MM.1S (cell line): ENCODE results near the gene EPB42.

Experiments used
- DNase-seq: peaks from one replicate; pipeline ENCODE4 v3.0.0-alpha.2; 2015
- H2AFZ ChIP-seq: fragments of 300-600 bp; sonication (generic); 2 replicates; pipeline ENCODE4 v1.6.0; 2016; ENCODE audit warnings: antibody characterized with exemption, low read length
- H3F3A ChIP-seq: fragments of 300-600 bp; sonication (generic); 2 replicates; pipeline ENCODE4 v1.6.1; 2016; ENCODE audit warnings: mild to moderate bottlenecking, antibody characterized with exemption, low read length, moderate library complexity, mixed read lengths; ENCODE audit not compliant: insufficient read depth
- H3K27ac ChIP-seq: fragments of 300-600 bp; sonication (generic); 2 replicates; pipeline ENCODE4 v1.5.1; 2016; ENCODE audit warnings: mild to moderate bottlenecking, low read length
- H3K27me3 ChIP-seq: fragments of 300-600 bp; sonication (generic); replicated peaks from 2 replicates; pipeline ENCODE4 v1.6.0; 2016; ENCODE audit warnings: low read length; ENCODE audit not compliant: insufficient read depth
- H3K36me3 ChIP-seq: fragments of 300-600 bp; sonication (generic); replicated peaks from 2 replicates; pipeline ENCODE4 v1.6.1; 2016; ENCODE audit warnings: mild to moderate bottlenecking, low read length, mixed read lengths; ENCODE audit not compliant: insufficient read depth
- H3K4me1 ChIP-seq: fragments of 300-600 bp; sonication (generic); 2 replicates; pipeline ENCODE4 v1.6.1; 2016; ENCODE audit warnings: low read length, mixed read lengths
- H3K4me2 ChIP-seq: fragments of 300-600 bp; sonication (generic); 2 replicates; pipeline ENCODE4 v1.6.0; 2016; ENCODE audit warnings: low read depth, low read length
- H3K4me3 ChIP-seq: fragments of 300-600 bp; sonication (generic); 2 replicates; pipeline ENCODE4 v1.5.1; 2016; ENCODE audit warnings: low read length, mixed read lengths
- H3K79me2 ChIP-seq: fragments of 300-600 bp; sonication (generic); 2 replicates; pipeline ENCODE4 v1.6.1; 2016; ENCODE audit warnings: mixed run types, low read length, mixed read lengths
- H3K9ac ChIP-seq: fragments of 300-600 bp; sonication (generic); 2 replicates; pipeline ENCODE4 v1.6.1; 2016; ENCODE audit warnings: low read length, mixed read lengths
- H3K9me2 ChIP-seq: fragments of 300-600 bp; sonication (generic); replicated peaks from 2 replicates; pipeline ENCODE4 v1.6.1; 2016; ENCODE audit warnings: mild to moderate bottlenecking, low read length, mixed read lengths; ENCODE audit not compliant: insufficient read depth
- H3K9me3 ChIP-seq: fragments of 300-600 bp; sonication (generic); replicated peaks from 2 replicates; pipeline ENCODE4 v1.6.1; 2016; ENCODE audit warnings: mild to moderate bottlenecking, low read length, mixed read lengths; ENCODE audit not compliant: insufficient read depth
- H4K20me1 ChIP-seq: fragments of 300-600 bp; sonication (generic); 2 replicates; pipeline ENCODE4 v1.6.1; 2016; ENCODE audit warnings: mild to moderate bottlenecking, low read length, moderate library complexity, mixed read lengths; ENCODE audit not compliant: insufficient read depth
- EZH2 ChIP-seq: fragments of 300-600 bp; sonication (generic); optimal IDR thresholded peaks from 2 replicates; pipeline ENCODE3; 2017; ENCODE audit warnings: low read depth, mild to moderate bottlenecking, antibody characterized with exemption, low read length, mixed read lengths
- EZH2phosphoT487 ChIP-seq: fragments of 300-600 bp; sonication (generic); IDR thresholded peaks from 2 replicates; pipeline ENCODE4 v1.6.1; 2018; ENCODE audit warnings: antibody characterized with exemption, low read length
- TF ChIP-seq, protein P1 (sequence below): fragments of 300-600 bp; sonication (generic); IDR thresholded peaks from 2 replicates; pipeline ENCODE4 v1.5.1; 2016; ENCODE audit warnings: antibody characterized with exemption, low read length, mixed read lengths

EPB42 gene

DNA sequence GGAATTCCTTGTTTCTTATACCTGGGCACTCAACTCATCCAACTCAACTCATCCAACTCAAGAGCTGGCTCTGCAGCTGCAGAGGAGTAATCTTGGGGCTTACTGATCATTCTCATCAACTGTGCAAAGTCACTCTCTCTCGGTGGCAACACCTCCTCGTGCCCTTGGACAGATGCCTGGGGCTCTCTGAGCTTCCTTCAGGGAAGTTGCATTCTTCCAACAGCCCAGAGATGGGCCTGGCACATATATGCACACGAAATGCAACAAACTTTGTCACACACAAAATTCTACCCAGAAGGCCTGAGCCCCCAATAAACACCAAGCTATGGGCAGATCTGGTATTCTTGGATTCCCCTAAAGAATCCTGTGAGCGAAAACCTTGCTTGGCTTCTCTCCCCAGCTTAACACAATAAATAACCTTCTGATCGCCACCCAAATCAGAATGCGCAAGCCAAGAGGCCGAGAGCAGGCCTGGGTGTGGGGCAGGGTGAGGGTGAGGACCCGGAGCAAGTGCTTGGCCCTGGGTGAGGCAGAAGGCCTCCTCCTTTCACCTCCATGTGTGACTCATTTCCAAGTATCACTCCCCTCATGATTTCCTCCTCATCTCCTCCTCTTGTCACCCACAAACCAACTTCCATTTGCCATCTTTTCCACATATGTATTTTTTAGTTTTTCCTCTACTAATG is 30.5 kb upstream of the EPB42 start:
- no peak overlapping the region for H3K27ac ChIP-seq
- no peaks in the 10 kb centered on the region for H3K9me2 ChIP-seq
- H2AFZ ChIP-seq = no peak overlapping the region
- H4K20me1 ChIP-seq = no peaks in the 10 kb centered on the region
- H3K36me3 ChIP-seq = no peaks in the 10 kb centered on the region
- H3K4me3 ChIP-seq = no peak overlapping the region
- peaks cover 9% of the 10 kb centered on the region for H3F3A ChIP-seq
- H3K9me3 ChIP-seq = no peaks in the 10 kb centered on the region
- TF ChIP-seq, protein P1, sequence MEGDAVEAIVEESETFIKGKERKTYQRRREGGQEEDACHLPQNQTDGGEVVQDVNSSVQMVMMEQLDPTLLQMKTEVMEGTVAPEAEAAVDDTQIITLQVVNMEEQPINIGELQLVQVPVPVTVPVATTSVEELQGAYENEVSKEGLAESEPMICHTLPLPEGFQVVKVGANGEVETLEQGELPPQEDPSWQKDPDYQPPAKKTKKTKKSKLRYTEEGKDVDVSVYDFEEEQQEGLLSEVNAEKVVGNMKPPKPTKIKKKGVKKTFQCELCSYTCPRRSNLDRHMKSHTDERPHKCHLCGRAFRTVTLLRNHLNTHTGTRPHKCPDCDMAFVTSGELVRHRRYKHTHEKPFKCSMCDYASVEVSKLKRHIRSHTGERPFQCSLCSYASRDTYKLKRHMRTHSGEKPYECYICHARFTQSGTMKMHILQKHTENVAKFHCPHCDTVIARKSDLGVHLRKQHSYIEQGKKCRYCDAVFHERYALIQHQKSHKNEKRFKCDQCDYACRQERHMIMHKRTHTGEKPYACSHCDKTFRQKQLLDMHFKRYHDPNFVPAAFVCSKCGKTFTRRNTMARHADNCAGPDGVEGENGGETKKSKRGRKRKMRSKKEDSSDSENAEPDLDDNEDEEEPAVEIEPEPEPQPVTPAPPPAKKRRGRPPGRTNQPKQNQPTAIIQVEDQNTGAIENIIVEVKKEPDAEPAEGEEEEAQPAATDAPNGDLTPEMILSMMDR = no peak
- TF ChIP-seq EZH2 = no peak
- no peak for TF ChIP-seq EZH2phosphoT487
- H3K79me2 ChIP-seq = no peaks in the 10 kb centered on the region
- H3K27me3 ChIP-seq = no peaks in the 10 kb centered on the region
- no peak overlapping the region for H3K4me2 ChIP-seq
- peaks cover 17% of the 10 kb centered on the region for H3K4me1 ChIP-seq
- H3K9ac ChIP-seq = no peak overlapping the region
- no peak for DNase-seq

DNA sequence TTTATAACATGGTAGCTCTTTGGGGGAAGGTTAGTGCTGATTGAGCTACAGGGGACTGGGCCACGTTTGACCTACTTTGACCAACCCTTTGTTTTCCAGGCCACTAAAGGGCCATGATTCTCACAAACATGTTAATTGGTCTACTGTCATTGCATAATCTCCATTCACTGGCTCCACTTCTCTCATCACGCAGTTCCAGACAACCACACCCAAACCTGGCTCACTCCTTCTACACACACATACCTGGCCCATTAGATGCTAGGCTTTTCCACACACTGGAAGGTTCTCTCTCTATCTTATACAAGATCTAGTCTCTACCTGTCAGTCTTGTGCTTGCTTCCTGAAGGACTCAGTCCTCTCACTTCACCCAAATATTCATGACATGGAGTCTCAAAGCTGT is 30.0 kb upstream of the EPB42 start:
- Histone ChIP-seq H3K9me2 (no peaks in the 10 kb centered on the region), H3K4me2 (no peak overlapping the region), H3K36me3 (no peaks in the 10 kb centered on the region), H3K9me3 (no peaks in the 10 kb centered on the region), H3K27me3 (no peaks in the 10 kb centered on the region), H3K4me1 (peaks cover 17% of the 10 kb centered on the region), H3K27ac (no peak overlapping the region), H3K4me3 (no peak overlapping the region), H3F3A (peaks cover 9% of the 10 kb centered on the region), H2AFZ (no peak overlapping the region), H4K20me1 (no peaks in the 10 kb centered on the region), H3K9ac (no peak overlapping the region), H3K79me2 (no peaks in the 10 kb centered on the region)
- DNase-seq = no peak
- no peak for TF ChIP-seq EZH2phosphoT487
- TF ChIP-seq EZH2 = no peak
- TF ChIP-seq, protein P1 = no peak

DNA sequence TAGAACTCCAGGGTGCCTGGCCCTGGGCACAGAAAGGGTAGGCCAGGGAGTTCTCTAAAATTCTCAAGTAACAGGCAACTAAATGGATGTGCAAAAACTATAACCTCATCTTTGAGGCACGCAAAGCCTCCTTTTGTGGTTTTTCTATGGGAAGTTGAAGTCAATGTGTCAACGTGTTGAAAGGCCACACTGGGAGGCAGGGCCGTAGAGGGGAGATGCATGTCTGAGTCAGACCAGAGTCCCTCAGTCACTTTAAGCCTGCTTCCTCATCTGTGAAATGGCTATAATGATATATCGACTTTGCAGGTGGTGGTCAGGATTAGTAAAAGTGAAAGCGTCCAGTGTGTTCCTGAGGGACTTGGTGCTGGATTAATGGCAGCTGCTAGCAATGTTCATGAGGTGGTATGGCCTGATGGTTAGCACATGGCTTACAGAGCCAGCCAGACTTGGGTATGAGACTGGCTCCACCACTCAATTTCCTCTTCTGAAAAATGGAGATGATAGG is 28.9 kb upstream of the EPB42 start:
- H3K27me3 ChIP-seq = no peaks in the 10 kb centered on the region
- no peak overlapping the region for H3K9ac ChIP-seq
- H3K27ac ChIP-seq = no peak overlapping the region

More for the DNA sequence above, 28.9 kb upstream of the EPB42 start:
- Histone ChIP-seq H3K79me2 (no peaks in the 10 kb centered on the region), H3K4me3 (no peak overlapping the region), H3K4me2 (no peak overlapping the region), H3K9me2 (no peaks in the 10 kb centered on the region), H3K4me1 (peaks cover 17% of the 10 kb centered on the region), H3K9me3 (no peaks in the 10 kb centered on the region), H4K20me1 (no peaks in the 10 kb centered on the region), H3F3A (peaks cover 9% of the 10 kb centered on the region), H3K36me3 (no peaks in the 10 kb centered on the region), H2AFZ (no peak overlapping the region)
- DNase-seq = no peak
- TF ChIP-seq EZH2phosphoT487 (no peak), EZH2 (no peak)
- TF ChIP-seq, protein P1 = no peak
